PC-3 (cell line): ENCODE measurements around the gene ESPNL. TPM values are rescaled to one million over a fixed set of nuclear protein-coding genes. Genes with fewer than 3 reads are reported as not detected.

Experiments used
- ATAC-seq: fragments of 200-7000 bp; cut with Tn5 transposase; 2 replicates; pipeline ENCODE4 v1.9.1; 2020; ENCODE audit warnings: mild to moderate bottlenecking, moderate library complexity
- BruUV-seq: library from RNA; stranded (reverse); fragments of 400-500 nt; replicated peaks from 2 replicates; lab custom pipeline; 2021; lab: Mats Ljungman, UMichigan
- CTCF ChIA-PET: fragments of 300-600 bp; sonication (Branson Sonifier 250); formaldehyde crosslinking; loops from one replicate; lab custom pipeline; 2022; ENCODE audit warnings: antibody characterized with exemption; lab: Charles Lee
- POLR2A ChIA-PET: fragments of 300-600 bp; sonication (Branson Sonifier 250); formaldehyde crosslinking; loops from one replicate; lab custom pipeline; 2022; ENCODE audit warnings: antibody characterized with exemption; ENCODE audit not compliant: unreplicated experiment; lab: Charles Lee
- DNase-seq: peaks from one replicate; pipeline ENCODE4 v3.0.0-alpha.2; 2015
- H2AFZ ChIP-seq: fragments of 300-600 bp; sonication (generic); 2 replicates; pipeline ENCODE4 v1.6.0; 2016; ENCODE audit warnings: antibody characterized with exemption, low read length
- H3F3A ChIP-seq: fragments of 300-600 bp; sonication (generic); one replicate; pipeline ENCODE4 v1.6.0; 2017; ENCODE audit warnings: antibody characterized with exemption, low read length, control low read depth, mild to moderate bottlenecking; ENCODE audit not compliant: unreplicated experiment
- H3K27ac ChIP-seq: fragments of 300-600 bp; sonication (generic); 2 replicates; pipeline ENCODE4 v1.5.1; 2016; ENCODE audit warnings: mild to moderate bottlenecking, low read length
- H3K27me3 ChIP-seq: fragments of 300-600 bp; sonication (generic); 2 replicates; pipeline ENCODE4 v1.6.1; 2016; ENCODE audit warnings: low read length, mixed read lengths
- H3K36me3 ChIP-seq: fragments of 300-600 bp; sonication (generic); 2 replicates; pipeline ENCODE4 v1.6.1; 2016; ENCODE audit warnings: low read depth, mixed run types, low read length, mixed read lengths
- H3K4me1 ChIP-seq: fragments of 300-600 bp; sonication (generic); 2 replicates; pipeline ENCODE4 v1.5.1; 2016; ENCODE audit warnings: low read length; ENCODE audit not compliant: insufficient read depth
- H3K4me2 ChIP-seq: fragments of 300-600 bp; sonication (generic); 2 replicates; pipeline ENCODE4 v1.6.0; 2016; ENCODE audit warnings: low read length
- H3K4me3 ChIP-seq: fragments of 300-600 bp; sonication (generic); 2 replicates; pipeline ENCODE4 v1.5.1; 2016; ENCODE audit warnings: mild to moderate bottlenecking, low read length, mixed read lengths
- H3K79me2 ChIP-seq: fragments of 300-600 bp; sonication (generic); 2 replicates; pipeline ENCODE4 v1.6.1; 2017; ENCODE audit warnings: low read length, mixed read lengths
- H3K9ac ChIP-seq: fragments of 300-600 bp; sonication (generic); 2 replicates; pipeline ENCODE4 v1.6.0; 2016; ENCODE audit warnings: mild to moderate bottlenecking, low read length
- H3K9me2 ChIP-seq: fragments of 300-600 bp; sonication (generic); replicated peaks from 2 replicates; pipeline ENCODE4 v1.6.1; 2016; ENCODE audit warnings: mixed run types, low read length, mixed read lengths
- H3K9me3 ChIP-seq: fragments of 300-600 bp; sonication (generic); 2 replicates; pipeline ENCODE4 v1.6.1; 2016; ENCODE audit warnings: low read length, mixed read lengths
- H4K20me1 ChIP-seq: fragments of 300-600 bp; sonication (generic); 2 replicates; pipeline ENCODE4 v1.6.1; 2016; ENCODE audit warnings: low read length, mixed read lengths
- EZH2 ChIP-seq: fragments of 300-600 bp; sonication (generic); IDR thresholded peaks from one replicate; pipeline ENCODE4 v1.6.1; 2017; ENCODE audit warnings: antibody characterized with exemption, mild to moderate bottlenecking, low read length; ENCODE audit not compliant: unreplicated experiment
- EZH2phosphoT487 ChIP-seq: fragments of 300-600 bp; sonication (generic); IDR thresholded peaks from 2 replicates; pipeline ENCODE4 v1.6.1; 2018; ENCODE audit warnings: mild to moderate bottlenecking, antibody characterized with exemption, low read length, borderline replicate concordance
- intact Hi-C: fragments of 100-400 bp; cut with micrococcal nuclease; formaldehyde crosslinking; loops from 2 replicates; pipeline ENCODE4 v1.9.0; 2023
- total RNA-seq: library from RNA; depleted of rRNA; stranded (reverse); fragments of >200 nt; gene quantifications from 2 replicates; pipeline ENCODE4 v1.2.3, GENCODE V29; 2014
- TF ChIP-seq, protein P1 (sequence below): fragments of 300-600 bp; sonication (generic); conservative IDR thresholded peaks from 2 replicates; pipeline ENCODE4 v1.5.1; 2017; ENCODE audit warnings: antibody characterized with exemption, low read depth, mild to moderate bottlenecking, low read length

Gene ESPNL
- total RNA-seq, 1 experiment from 2014 or later: not detected

DNA sequence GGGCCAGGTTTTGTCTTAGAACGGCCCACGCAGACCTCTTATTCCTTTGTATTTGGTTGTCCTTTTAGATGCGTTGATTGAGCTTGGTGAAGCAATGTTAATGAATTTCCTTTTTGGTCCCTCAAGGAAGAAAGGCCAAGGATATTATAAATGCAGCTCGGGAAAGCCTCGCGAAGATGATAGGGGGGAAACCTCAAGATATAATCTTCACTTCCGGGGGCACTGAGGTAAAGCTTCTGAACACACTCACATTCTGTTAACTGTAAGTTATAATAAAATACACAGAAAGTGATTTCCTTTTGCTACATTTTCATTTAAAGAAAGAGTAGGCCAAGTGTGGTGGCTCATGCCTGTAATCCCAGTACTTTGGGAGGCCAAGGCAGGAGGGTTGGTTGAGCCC lies 32.2 kb upstream of the ESPNL start:
- H3K9me2 ChIP-seq: no peaks in the 10 kb centered on the region
- no TSS peak for BruUV-seq
- peaks cover 32% of the 10 kb centered on the region for H3K36me3 ChIP-seq
- peaks cover under 1% of the 10 kb centered on the region; the same call in 1 of the 2 replicates for H3K79me2 ChIP-seq
- no peak overlapping the region for H3K4me2 ChIP-seq
- no peak overlapping the region for H3K27ac ChIP-seq
- POLR2A ChIA-PET: no interaction called here
- CTCF ChIA-PET: no interaction called here
- no peaks in the 10 kb centered on the region for H4K20me1 ChIP-seq
- intact Hi-C loops: no loop called here
- DNase-seq (no peak), ATAC-seq (no peak)
- H3K4me3 ChIP-seq: no peak overlapping the region
- H2AFZ ChIP-seq: no peak overlapping the region
- H3K9ac ChIP-seq: no peak overlapping the region
- no peaks in the 10 kb centered on the region for H3K27me3 ChIP-seq
- H3K9me3 ChIP-seq: no peaks in the 10 kb centered on the region
- TF ChIP-seq EZH2phosphoT487 (no peak), EZH2 (no peak)
- TF ChIP-seq, protein P1, sequence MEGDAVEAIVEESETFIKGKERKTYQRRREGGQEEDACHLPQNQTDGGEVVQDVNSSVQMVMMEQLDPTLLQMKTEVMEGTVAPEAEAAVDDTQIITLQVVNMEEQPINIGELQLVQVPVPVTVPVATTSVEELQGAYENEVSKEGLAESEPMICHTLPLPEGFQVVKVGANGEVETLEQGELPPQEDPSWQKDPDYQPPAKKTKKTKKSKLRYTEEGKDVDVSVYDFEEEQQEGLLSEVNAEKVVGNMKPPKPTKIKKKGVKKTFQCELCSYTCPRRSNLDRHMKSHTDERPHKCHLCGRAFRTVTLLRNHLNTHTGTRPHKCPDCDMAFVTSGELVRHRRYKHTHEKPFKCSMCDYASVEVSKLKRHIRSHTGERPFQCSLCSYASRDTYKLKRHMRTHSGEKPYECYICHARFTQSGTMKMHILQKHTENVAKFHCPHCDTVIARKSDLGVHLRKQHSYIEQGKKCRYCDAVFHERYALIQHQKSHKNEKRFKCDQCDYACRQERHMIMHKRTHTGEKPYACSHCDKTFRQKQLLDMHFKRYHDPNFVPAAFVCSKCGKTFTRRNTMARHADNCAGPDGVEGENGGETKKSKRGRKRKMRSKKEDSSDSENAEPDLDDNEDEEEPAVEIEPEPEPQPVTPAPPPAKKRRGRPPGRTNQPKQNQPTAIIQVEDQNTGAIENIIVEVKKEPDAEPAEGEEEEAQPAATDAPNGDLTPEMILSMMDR: no peak
- H3K4me1 ChIP-seq: no peaks in the 10 kb centered on the region
- H3F3A ChIP-seq: no peaks in the 10 kb centered on the region

DNA sequence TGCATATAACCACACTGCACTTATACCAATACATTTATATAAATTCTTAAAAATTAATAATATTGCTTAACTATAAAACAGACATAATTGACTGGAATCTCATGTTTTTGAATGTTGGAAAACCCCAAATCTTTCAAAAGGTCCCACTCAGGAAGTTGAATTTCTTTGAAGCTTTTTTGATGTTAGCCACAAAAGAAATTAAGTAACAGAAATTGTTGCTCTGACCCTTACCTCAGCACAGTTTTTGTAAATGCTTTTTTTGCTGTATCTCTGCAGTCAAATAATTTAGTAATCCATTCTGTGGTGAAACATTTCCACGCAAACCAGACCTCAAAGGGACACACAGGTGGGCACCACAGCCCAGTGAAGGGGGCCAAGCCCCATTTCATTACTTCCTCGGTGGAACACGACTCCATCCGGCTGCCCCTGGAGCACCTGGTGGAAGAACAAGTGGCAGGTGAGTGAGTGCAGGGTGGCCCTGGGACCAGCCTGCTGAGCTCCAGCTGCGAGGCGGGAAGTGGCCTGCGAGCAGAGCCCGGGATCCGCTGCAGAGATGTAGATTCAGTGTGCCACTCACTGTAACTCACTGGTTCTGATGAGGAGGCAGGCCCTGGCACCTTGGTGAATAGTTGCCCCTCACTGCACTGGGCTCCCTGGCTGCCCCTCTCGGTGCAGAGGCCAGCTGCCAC lies 31.0 kb upstream of the ESPNL start:
- Histone ChIP-seq H3K9ac (no peak overlapping the region), H3K27me3 (no peaks in the 10 kb centered on the region), H3K27ac (no peak overlapping the region), H2AFZ (no peak overlapping the region), H3K36me3 (peaks cover 35% of the 10 kb centered on the region), H3F3A (no peaks in the 10 kb centered on the region), H3K4me3 (no peak overlapping the region), H3K9me3 (no peaks in the 10 kb centered on the region), H3K9me2 (no peaks in the 10 kb centered on the region), H3K4me2 (no peak overlapping the region), H3K79me2 (no peaks in the 10 kb centered on the region), H3K4me1 (no peaks in the 10 kb centered on the region), H4K20me1 (no peaks in the 10 kb centered on the region)
- ATAC-seq (no peak), DNase-seq (no peak)
- POLR2A ChIA-PET: no interaction called here
- no TSS peak for BruUV-seq
- TF ChIP-seq EZH2phosphoT487 (no peak), EZH2 (no peak)
- TF ChIP-seq, protein P1: no peak
- intact Hi-C loops: no loop called here
- CTCF ChIA-PET: no interaction called here

DNA sequence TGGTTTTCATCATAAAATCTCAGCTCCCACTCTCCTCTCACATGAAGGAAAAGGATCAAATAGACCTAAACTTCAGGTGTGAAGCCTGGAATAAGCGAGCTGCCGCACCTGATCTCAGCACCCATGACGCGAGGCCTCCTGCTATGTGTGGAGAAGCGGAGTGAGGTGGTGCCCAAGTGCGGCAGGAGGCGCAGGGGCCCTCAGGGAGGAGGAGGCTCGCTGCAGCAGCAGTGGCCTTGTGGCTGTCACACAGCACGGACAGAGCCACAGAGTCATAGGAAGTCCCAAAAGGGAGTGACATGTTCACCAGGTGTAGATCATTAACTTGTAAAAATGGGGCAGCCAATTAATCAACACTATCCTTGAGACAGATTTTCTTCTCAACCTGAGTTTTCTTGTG lies 30.3 kb upstream of the ESPNL start:
- no peaks in the 10 kb centered on the region for H3K79me2 ChIP-seq
- no peak overlapping the region for H3K9ac ChIP-seq
- H4K20me1 ChIP-seq: no peaks in the 10 kb centered on the region
- H3K27ac ChIP-seq: no peak overlapping the region
- no peaks in the 10 kb centered on the region for H3K9me2 ChIP-seq
- no peaks in the 10 kb centered on the region for H3K27me3 ChIP-seq
- no TSS peak for BruUV-seq
- DNase-seq: no peak
- no peak overlapping the region for H3K4me2 ChIP-seq
- ChIA-PET CTCF (no interaction called here), POLR2A (no interaction called here)
- H3K4me1 ChIP-seq: 0 out of 2 replicates have a peak, but pooled peaks cover under 1% of the 10 kb centered on the region
- peaks cover 32% of the 10 kb centered on the region for H3K36me3 ChIP-seq
- ATAC-seq: no peak
- H2AFZ ChIP-seq: no peak overlapping the region
- no peaks in the 10 kb centered on the region for H3F3A ChIP-seq
- intact Hi-C loops: no loop called here
- no peaks in the 10 kb centered on the region for H3K9me3 ChIP-seq
- no peak overlapping the region for H3K4me3 ChIP-seq
- TF ChIP-seq, protein P1: no peak
- TF ChIP-seq EZH2phosphoT487 (no peak), EZH2 (no peak)
